LHCN-M2 (cell line): ENCODE data around the gene PHETA1. TPM values are rescaled to one million over a fixed set of nuclear protein-coding genes. Genes with fewer than 3 reads are reported as not detected.
A peak's percentile ranks its signal among the peaks of the same experiment; 100 is the strongest.
"Not testable (repeated sequence)": the region's sequence is repeated elsewhere in the genome, so short reads cannot be mapped to it uniquely, and the experiment has no call there.

Experiments used
- DNase-seq: peaks from one replicate; pipeline ENCODE4 v3.0.0-alpha.2; 2012; ENCODE audit warnings: low read depth
- total RNA-seq: library from RNA; depleted of rRNA; stranded (reverse); fragments of >200 nt; gene quantifications from 2 replicates; pipeline ENCODE4 v1.2.3, GENCODE V29; 2014

PHETA1 gene
- total RNA-seq, 1 experiment from 2014 or later: 14.5 TPM

DNA sequence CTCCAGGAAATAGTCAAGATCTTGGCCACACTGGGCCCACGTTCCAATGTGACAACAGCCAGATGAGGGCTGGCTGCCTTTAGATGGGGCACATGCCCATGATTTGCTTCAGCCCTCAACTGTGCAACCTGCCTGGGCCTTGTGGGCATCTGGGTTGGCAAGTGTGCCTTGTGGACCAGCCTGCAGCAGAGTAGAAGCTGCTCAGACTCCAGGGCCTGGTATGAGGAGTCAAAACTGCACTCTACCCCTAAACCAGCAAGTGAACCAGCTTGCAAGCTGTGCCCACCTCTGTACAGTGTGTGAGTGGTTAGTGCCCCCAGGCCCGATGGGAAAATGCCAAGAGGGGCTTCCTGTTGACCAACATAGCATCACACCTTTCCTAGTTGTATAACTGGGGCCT lies 17.9 kb downstream of the PHETA1 start:
- DNase-seq: no peak

DNA sequence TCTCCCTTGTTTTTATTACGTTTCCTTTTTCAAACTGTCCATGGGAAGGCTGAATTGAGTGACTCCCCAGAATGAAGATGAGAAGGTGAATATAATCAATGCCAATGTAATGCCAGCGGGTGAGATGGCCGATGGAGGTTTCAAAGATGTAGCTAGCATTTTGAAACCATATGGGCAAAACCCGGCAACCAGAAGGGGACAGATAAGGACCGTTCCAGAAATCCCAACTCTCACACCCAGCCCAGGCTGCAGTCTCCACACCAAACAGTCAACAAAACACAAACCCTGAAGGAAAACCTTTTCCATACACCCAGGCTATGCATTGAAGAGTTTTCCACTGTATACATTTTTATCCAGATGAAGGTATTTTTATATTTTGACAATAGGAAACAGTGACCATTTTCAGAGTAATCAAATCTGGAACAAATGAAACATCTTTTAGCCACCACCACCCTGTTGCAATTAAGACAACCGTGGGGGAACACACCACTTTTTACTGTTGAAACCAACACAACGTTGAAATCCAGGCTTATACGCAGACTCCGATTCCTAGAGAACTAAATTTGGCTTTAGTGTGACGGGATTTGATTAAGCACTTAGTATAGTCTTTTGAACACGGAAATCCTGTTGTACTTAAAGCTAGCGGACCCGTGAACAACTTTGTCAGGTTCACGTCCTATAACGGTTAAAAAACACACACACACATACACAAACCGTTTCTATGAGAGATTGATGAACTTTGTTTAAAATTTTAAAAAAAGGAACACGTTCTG lies 19.0 kb downstream of the PHETA1 start:
- DNase-seq: no peak

DNA sequence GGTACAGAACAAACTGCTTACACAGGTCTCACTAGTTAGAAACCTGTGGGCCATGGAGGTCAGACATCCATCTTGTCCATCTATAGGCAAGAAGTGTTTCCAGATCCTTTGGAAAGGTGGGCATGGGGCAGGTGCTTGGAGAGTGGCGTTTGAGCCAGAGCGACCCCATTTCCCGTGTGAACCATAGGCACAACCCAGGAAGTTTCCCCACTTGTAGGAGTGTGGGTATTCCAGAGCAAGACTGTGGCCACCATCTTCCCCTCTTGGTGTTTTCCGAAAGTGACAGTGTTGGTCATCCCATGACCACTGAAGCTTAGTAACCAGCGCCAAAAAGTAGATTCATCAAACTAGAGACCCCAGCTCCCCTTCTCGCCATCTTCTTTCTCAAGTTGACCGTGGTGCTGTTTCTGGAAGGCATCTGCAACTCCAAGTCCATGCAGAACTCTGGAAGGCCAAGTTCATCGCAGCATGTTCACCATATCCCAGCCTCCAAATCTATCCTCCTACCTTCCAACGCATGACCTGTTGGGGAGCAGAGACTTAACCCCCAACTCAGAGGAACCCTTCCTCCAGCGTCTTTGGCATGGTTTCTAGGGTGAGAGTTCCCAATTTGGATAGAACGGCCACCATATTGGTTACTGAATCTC lies 19.7 kb downstream of the PHETA1 start:
- no peak for DNase-seq

DNA sequence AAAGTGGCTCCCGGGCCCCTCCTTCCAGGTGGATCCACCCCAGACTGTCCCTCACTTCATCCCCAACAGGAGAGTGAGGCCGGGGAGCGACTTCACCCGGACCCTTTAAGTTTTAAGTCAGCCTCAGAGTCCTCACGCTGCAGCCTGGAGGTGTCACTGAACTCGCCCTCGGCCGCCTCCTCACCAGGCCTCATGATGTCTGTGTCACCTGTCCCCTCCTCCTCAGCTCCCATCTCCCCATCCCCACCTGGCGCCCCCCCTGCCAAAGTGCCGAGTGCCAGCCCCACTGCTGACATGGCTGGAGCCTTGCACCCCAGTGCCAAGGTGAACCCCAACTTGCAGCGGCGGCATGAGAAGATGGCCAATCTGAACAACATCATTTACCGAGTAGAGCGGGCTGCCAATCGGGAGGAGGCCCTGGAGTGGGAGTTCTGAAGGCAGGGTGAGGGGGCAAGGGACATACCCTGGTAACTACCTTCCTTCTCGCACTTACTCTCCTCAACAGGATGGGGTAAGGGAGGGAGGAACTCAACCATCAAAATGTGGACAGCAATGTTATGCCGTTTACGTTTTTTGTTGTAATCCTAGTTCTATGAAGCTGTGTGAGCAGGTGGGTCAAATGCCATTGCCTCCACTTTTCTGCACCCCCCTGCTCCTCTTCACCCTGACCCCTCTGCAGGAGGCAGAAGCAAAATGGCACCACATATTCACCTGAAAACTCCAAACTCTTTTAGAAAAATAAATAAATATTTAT lies 20.8 kb downstream of the PHETA1 start:
- no peak for DNase-seq

DNA sequence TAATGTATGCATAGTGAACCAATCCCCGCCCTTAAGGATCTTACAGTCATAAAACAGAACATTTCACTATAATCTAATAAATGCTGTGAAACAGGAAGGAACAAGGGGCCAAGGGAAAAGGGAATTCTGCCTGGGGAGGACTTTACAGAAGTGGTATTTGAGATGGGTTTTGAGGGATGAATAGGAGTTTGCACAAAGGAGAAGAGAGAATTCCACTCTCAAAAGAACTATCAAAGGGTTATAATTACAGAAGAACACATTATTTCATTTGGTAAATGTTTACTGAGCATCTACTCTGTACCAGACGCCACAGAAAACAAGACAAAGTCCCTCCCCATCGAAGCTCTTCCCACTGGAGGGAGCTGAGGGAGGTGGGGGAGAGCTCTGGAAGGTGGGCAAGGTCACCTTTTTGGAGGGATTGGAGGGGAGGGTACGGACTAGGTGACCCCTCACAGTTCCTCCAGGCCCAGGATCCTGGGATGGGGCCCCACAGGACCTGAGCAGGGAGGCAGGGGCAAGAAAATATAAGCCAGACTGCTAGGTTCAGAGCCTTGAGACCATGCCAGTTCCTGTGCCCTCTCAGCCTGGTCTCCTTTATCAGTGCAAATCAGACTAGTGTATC lies 24.5 kb downstream of the PHETA1 start:
- DNase-seq: no peak

DNA sequence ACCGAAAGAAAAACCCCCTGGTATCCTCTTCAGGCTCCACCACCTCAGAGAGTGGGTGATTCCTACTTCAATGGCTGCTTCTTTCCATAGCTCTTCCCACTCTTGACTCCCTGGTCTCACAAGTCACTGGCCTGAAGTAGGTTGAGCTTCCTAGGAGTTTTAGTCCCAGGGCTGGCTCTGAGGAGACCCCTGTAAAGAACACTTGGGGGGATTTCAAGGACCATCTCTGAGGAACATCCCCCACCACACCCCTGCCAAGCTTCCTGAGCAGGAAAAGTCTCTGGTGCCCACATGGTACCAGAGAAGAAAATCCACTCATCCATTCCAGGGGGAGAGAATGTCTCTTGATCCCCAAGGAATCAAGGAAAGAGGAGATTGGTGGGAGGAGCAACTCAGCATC lies 25.7 kb downstream of the PHETA1 start:
- no peak for DNase-seq

DNA sequence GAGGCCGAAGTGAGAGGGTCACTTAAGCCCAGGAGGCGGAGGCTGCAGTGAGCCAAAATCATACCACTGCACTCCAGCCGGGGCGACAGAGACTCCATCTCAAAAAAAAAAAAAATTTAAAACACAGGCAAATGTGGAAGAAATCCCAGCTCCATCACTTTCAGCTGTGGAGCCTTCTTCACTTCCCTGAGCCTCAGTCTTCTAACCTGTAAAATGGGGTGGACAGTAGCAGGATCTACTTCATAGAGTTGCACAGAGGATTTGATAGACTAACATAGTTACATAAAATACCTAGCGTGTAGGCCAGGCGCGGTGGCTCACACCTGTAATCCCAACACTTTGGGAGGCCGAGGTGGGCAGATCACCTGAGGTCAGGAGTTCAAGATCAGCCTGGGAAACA lies 26.5 kb downstream of the PHETA1 start:
- no peak for DNase-seq

DNA sequence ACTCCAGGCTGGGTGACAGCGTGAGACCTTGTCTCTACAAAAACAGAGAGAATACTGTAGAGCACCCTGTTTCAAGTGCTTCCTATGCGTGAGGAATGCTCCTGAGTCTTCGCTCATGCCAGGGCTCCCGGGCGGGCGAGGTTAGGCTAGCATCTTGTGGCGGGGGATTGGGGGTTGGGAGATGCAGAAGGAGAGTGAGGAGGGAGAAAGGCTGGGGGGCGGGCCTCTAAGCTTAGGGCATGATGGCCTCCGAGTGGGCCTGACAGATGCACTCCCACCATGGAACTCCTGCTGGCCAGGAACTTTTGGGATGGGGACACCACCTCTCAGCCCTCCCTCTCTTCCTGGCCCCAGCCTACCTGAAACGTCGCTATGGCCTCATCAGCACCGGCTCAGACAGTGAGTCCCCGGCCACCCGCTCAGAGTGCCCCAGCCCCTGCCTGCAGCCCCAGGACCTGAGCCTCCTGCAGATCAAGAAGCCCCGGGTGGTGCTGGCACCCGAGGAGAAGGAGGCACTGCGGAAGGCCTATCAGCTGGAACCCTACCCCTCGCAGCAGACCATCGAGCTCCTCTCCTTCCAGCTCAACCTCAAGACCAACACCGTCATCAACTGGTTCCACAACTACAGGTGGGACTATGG lies 27.3 kb downstream of the PHETA1 start:
- no peak for DNase-seq

DNA sequence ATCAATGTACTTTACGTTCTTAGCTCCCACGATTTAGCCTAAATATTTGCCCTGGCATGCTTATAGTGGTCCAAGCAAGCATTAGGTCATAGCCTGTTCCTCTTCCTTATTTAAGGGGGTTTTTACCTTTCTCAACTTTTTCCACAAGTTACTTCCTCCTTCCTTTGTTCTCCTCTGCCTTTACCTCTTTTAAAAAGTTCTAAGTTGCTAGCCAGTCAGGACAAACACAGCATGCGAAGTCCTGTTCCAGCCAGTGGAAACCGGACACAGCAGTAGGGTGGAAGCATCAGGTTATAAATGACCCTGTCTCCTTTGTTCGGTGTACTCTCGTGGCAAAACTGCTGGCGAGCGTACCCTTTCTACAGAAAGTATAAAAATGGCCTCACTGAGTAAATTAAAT lies 28.2 kb downstream of the PHETA1 start:
- not testable (repeated sequence) for DNase-seq

DNA sequence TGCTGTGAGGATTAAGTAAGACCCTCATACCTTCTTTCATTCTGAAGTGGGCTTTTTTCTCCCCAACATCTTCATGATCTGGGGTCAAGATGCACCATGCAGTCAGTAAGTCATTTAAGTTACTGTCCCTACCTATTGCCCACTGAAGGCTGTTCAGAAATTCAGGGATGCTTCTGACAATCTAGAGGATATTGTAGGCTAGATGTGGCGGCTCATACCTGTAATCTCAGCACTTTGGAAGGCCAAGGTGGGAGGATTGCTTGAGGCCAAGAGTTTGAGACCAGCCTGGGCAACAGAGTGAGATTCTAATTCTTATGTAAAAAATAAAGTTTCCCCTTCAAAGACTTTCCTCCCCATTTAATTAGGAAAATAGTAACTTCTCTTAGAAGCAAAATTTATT lies 28.7 kb downstream of the PHETA1 start:
- DNase-seq: no peak

DNA sequence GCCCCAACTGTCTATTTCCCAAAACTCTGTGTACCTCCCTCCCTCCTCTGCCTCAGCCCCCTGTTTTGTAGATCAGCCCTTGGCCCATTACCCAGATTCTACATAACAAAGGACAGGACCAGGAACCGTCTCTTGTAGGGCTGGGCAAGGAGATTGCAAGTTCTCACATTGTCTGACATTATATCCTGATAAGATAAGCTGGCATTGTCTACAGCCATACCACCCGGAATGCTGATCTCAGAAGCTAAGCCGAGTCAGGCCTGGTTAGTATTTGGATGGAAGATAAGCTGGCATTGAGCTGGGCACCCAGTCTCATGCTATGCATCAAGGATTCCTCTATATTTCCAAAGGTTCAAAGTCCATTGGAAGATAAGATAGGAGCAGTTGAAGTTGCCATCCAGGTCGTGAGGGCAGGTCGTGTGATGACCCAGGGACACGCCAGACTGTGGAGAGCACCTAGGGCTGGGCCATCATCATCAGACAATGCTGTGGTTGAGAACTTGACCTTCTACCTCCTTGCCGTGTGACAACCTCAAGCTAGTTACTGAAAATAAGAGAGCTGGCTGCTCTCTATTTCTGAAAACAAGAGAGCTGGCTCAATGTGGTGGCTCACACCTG lies 29.5 kb downstream of the PHETA1 start:
- no peak for DNase-seq

DNA sequence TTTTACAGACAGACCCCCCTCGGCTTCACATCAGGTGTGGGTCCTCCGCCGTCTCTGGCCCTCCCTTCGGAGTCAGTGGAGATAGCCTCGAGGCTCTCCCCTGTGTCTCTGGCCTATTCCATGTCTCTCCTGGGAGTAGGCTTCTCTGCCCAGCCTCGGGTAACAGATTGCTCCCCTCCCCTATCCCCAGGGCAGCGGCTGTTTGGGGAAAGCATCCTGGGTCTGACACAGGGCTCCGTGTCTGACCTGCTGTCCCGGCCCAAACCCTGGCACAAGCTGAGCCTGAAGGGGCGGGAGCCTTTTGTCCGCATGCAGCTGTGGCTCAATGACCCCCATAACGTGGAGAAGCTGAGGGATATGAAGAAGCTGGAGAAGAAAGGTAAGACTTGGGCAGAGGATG lies 30.8 kb downstream of the PHETA1 start:
- DNase-seq: no peak

DNA sequence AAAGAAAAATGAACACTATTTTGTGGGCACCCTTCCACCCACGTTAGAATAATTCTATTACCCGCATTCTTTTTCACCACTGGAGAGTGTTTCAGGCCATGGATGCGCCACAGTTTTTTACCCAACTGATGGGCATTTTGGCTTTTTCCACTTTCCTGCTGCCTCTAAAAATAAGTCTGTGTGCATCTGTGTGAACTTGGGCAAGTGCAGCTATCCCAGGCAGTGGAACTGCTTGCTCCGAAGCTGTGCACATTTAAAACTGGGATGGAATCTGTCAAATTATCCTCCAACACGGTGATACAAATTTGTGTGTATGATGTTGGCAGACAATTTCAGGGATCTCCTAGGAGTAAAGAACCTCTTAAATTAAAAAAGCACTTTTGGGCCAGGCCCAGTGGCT lies 31.5 kb downstream of the PHETA1 start:
- no peak for DNase-seq

DNA sequence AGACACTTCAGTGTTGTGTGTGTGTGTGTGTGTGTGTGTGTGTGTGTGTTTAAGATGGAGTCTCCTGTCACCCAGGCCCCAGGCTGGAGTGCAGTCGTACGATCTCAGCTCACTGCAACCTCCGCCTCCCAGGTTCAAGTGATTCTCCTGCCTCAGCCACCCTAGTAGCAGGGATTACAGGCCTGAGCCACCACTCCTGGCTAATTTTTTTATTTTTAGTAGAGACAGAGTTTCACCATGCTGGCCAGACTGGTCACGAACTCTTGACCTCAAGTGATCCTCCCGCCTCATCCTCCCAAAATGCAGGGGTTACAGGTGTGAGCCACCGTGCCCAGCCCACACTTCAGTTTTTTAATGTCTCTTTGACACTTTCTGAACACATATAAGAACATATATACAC lies 32.5 kb downstream of the PHETA1 start:
- not testable (repeated sequence) for DNase-seq

DNA sequence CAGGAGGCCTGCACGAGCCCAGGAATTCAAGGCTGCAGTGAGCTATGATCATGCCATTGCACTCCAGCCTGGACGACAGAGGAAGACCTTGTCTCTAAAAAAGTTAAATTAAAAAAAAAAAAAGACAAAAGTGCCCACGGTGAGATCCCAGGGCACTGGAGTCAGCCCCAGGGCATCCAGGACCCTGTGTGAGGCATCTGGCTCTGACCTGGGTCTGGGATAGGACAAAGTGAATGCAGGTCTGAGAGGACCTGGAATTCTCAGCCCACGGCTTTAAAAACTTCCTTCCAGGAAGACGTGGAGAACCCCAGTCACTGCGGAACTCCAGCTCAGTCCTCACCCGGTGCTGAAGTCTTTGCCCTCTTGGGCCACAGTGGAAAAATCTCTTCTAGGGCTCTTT lies 33.1 kb downstream of the PHETA1 start:
- DNase-seq: no peak

DNA sequence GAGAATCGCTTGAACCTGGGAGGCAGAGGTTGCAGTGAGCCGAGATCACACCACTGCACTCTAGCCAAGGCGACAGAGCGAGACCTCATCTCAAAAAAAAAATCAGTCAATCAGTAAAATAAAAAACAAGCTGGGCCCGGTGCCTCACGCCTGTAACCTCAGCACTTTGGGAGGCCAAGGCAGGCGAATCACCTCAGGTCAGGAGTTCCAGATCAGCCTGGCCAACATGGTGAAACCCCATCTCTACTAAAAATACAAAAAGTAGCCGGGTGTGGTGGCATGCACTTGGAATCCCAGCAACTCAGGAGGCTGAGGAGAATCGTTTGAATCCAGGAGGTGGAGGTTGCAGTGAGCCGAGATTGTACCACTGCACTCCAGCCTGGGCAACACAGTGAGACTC lies 33.6 kb downstream of the PHETA1 start:
- not testable (repeated sequence) for DNase-seq

DNA sequence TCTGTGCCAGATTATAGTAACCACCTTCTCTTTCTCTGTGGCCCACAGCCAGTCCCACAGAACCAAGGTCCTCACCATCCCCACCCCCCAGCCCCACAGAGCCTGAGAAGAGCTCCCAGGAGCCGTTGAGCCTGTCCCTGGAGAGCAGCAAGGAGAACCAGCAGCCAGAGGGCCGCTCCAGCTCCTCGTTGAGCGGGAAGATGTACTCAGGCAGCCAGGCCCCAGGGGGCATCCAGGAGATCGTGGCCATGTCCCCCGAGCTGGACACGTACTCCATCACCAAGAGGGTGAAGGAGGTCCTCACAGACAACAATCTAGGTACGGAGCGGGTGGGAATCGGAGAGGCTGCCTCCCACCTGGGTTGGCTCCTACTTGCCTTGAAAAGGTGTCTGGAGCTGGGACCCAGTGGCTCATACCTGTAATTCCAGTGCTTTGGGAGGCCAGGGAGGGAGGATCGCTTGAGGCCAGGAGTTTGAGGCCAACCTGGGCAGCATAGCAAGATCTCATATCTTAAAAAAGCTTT lies 34.4 kb downstream of the PHETA1 start:
- no peak for DNase-seq

DNA sequence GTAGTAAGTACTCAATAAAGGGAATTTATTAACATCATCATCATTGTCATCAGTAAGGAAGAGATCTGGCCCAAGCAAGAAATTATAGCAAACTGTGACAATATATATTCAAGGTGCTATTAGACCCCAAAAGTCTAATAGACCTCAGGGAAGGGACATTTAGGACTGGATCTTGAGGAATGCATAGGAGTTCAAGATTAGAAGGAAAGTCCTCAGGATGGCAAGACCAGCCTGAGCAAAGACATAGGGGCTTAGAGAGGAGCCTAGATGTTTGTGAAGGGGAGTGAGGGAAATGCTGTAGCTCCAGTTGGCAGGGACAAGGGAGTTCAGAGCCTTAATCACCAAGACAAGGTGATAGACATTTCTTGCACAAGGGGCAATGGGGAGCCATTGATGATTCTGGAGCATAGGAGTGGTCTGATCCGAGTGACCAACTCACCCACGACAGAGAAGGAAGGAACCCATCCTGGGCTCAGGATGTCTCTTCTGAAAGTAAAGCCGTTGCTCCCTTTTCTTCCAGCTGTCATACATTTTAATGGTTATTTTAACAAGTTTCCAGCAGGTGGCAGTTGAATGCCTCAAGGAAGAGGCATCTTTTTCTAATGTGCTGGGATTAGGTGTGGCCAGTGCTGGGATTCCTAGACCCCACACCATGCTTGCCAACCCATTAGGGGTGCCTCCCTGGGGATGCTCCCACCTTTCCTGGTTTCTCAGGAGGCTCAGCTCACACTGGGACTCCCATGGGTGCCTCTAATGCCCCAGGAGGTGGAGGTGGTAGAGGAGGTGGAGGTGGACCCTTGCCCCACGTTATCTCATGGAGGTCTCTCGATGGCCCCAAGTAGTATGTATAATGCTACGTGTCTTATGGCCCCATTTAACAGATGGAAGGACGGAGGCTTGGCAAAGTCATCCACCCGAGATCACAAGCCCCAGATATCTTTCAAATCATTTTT lies 37.8 kb downstream of the PHETA1 start:
- DNase-seq: peak; percentile 59

DNA sequence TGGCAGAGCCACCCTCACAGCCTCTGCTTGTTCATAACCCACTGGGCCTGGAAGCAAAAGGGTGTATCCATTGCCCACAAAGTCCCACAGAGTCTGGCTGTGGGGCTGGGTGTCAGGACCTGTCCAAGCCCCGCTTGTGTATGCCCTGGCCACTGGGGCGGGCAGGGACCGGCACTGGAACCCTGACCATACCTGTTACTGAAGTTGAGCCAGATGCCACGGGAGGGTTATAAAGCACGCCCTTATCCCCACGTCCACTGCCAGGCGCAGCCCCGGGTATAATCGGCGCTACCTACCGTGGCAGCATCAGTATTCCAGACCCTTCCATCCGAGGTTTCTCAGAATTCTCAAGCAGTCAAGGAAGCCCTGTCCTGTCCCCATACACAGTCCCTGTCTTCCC lies 40.8 kb downstream of the PHETA1 start:
- DNase-seq: no peak

DNA sequence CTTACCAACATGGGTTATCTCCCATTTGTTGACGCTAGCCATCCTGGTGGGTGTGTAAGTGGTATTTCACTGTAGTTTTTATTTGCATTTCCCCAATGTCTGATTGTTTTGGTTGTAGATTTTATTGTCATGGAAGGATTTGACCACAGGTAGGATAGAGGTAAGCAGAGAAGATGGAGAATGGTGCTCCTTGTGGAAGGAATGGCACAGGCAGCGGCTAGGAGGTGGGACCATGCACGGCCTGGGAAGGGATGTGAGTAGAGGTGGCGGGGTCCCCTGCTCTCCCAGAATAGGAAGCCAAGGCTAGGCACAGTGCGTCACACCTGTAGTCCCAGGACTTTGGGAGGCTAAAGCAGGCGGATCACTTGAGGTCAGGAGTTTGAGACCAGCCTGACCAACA lies 41.4 kb downstream of the PHETA1 start:
- DNase-seq: no peak
